Epithelial cell of proximal tubule (primary cell): ENCODE results near the gene CACNA1C. TPM values are rescaled to one million over a fixed set of nuclear protein-coding genes. Genes with fewer than 3 reads are reported as not detected.
A peak's percentile ranks its signal among the peaks of the same experiment; 100 is the strongest.

Source experiments
- DNase-seq: peaks from one replicate; pipeline ENCODE4 v3.0.0-alpha.2; 2011; ENCODE audit warnings: low read depth
- H3K4me3 ChIP-seq: 2 replicates; pipeline ENCODE4 v1.5.1; 2011; ENCODE audit warnings: low read depth, mild to moderate bottlenecking, low read length
- total RNA-seq: library from RNA; depleted of rRNA; stranded (reverse); fragments of >200 nt; gene quantifications from 2 replicates; pipeline ENCODE4 v1.2.3, GENCODE V29; 2015
- TF ChIP-seq, protein P1 (sequence below): conservative IDR thresholded peaks from 2 replicates; pipeline ENCODE4 v1.5.1; 2012; ENCODE audit warnings: low read depth, mild to moderate bottlenecking, low read length

CACNA1C gene
- total RNA-seq, 1 donor from 2014 or later, result not detected

DNA sequence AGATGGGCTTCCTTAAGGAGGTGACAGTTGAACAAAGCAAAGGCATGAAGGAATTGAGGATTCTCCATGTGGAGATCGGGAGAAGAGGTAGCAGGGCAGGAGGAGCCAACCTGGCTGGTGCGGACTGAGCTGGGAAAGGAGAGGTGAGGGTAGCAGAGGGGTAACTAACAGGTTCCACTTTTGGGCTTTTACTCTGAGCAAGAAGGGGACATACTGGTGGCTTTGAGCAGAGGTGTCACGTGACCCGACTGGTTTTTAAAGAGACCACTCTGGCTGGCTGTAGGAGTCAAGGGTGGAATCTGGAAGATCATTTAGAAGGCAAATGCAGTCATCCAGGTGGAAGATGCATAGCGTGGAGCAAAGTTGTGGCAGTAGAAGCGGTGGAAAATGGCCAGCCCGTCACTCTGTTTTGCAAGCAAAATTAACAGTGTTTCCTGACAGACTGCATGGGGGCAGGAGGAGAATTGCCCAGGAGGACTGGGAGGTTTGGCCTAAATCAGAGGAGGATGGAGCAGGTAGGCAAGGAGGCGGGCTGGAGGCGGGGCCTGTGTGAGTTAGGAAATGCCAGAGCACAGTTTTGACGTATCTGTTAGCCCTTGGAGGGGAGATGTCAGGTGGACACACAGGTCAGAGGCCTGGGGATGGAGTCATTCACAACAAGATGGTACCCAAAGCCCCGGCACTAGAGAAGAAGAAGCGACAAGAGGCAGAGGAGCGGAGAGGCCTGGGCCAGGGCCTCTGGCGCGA lies 585.7 kb downstream of the CACNA1C start:
- H3K4me3 ChIP-seq, result no peak overlapping the region
- TF ChIP-seq, protein P1, sequence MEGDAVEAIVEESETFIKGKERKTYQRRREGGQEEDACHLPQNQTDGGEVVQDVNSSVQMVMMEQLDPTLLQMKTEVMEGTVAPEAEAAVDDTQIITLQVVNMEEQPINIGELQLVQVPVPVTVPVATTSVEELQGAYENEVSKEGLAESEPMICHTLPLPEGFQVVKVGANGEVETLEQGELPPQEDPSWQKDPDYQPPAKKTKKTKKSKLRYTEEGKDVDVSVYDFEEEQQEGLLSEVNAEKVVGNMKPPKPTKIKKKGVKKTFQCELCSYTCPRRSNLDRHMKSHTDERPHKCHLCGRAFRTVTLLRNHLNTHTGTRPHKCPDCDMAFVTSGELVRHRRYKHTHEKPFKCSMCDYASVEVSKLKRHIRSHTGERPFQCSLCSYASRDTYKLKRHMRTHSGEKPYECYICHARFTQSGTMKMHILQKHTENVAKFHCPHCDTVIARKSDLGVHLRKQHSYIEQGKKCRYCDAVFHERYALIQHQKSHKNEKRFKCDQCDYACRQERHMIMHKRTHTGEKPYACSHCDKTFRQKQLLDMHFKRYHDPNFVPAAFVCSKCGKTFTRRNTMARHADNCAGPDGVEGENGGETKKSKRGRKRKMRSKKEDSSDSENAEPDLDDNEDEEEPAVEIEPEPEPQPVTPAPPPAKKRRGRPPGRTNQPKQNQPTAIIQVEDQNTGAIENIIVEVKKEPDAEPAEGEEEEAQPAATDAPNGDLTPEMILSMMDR, result no peak
- no peak for DNase-seq

DNA sequence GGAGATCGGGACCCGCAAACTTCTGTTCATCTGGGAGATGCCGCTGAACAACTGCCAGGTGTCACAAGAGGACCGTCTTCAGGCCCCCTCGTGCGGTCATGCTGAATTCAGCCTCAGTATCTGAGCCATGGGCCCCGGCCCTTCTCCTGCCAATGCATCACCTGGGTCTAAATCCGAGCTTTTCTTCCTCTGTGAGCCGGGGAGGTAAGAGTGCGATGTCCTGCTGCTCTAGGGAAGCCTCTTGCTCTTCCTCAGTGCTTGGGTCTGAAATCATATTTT lies 586.2 kb downstream of the CACNA1C start:
- H3K4me3 ChIP-seq, result no peak overlapping the region
- TF ChIP-seq, protein P1, result no peak
- DNase-seq, result no peak

DNA sequence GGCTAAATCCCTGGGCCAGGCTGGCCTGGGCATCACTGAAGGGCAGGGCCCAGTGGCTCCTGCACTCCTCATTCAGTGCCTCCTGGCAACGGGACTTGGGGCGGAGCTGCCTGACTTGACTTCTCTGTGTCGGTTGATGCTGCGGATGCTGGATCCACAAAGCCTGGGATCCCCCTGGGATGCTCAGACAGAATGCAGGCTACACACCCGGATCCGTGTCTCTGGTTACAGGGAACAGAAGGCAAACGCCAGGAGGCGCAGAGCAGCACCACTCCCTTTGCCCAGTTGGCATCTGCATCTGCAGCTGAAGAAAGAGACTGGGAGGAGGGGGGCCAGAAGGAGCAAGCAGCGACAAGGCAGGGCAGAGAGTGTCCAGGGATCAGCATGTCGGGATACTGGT lies 587.5 kb downstream of the CACNA1C start:
- no peak for DNase-seq
- H3K4me3 ChIP-seq, result no peak overlapping the region
- TF ChIP-seq, protein P1, result no peak

DNA sequence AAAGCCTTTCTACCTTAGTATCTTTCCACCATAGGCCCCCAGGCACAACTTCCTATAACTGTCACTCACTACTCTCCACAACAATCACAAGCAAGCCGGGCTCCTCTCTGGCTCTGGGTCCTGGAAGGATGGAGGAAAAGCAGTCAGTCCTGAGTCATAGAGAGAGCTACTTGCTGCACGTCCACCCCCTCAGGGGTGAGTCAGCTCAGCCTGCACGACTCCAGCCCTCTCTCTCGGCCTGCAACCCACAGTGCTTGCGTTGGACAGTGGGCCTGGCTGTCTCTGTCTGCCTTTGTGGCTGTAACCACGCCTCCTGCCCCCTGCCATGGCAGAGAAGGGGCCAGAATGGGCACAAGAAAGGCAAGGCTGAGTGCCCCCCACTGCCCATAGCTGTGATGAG lies 587.9 kb downstream of the CACNA1C start:
- TF ChIP-seq, protein P1, result no peak
- no peak overlapping the region for H3K4me3 ChIP-seq
- peak; percentile 47 for DNase-seq

DNA sequence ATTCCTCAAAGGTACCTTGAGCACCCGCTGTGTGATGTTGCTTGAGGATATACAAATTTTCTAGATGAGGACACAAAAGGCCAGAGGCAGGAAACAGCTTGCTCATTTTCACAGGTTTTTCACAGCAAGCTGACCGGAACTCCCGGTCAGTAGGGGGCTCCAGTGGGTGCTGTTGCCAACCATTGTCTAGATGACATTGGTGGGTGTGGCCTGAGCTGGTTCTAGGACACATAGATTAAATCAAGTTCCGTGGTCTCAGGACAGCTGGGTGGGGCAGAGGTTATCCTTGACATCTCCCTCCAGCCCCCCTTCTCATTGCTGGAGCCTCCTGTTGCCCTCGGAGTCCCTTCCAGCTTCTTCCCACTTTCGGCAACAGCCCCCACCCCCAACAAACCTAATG lies 588.4 kb downstream of the CACNA1C start:
- TF ChIP-seq, protein P1, result peak; percentile 53
- DNase-seq, result no peak

DNA sequence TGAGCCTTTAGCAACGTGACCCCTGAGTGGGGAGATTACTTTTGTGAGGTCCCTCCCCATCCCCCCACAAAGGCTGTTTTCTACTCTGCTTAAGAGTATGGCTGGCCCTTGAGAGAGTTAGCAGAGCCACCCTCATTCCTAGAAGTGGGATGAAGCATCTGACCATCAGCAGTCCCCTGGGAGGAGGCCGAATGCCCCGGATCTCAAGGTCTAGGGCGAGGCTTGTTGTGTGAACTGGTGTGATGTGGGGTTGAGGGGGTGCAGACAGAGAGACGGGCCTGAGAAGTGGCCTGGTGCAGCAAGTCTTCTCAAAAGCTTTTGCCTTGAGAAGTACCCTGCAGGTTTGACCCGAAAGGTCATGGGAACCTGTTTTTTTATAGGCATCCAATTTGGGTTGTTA lies 589.0 kb downstream of the CACNA1C start:
- no peak overlapping the region for H3K4me3 ChIP-seq
- TF ChIP-seq, protein P1, result no peak
- no peak for DNase-seq

More for the DNA sequence above, 588.4 kb downstream of the CACNA1C start:
- H3K4me3 ChIP-seq, result no peak overlapping the region
